ENCODE results near the gene COA3. TPM values are rescaled to one million over a fixed set of nuclear protein-coding genes. Genes with fewer than 3 reads are reported as not detected.

Gene COA3
- total RNA-seq, 1 experiment from 2014 or later, result 54.2 TPM

DNA sequence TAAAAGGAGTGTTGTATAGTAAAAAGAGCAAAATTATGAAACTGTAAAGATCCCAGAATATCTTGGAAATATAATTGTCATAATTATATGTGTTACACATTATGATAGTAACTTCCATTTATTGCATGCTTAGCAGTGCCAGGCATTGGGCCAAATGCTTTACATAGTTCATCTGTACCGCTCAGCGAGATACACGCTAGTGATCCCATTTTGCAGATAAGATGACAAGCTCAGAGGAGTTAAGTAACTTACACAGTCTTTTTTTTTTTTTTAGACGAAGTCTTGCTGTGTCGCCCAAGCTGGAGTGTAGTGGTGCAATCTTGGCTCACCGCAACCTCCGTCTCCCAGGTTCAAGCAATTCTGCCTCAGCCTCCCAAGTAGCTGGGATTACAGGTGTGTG lies 46.9 kb downstream of the COA3 start (continued):
- TF ChIP-seq, protein P1, sequence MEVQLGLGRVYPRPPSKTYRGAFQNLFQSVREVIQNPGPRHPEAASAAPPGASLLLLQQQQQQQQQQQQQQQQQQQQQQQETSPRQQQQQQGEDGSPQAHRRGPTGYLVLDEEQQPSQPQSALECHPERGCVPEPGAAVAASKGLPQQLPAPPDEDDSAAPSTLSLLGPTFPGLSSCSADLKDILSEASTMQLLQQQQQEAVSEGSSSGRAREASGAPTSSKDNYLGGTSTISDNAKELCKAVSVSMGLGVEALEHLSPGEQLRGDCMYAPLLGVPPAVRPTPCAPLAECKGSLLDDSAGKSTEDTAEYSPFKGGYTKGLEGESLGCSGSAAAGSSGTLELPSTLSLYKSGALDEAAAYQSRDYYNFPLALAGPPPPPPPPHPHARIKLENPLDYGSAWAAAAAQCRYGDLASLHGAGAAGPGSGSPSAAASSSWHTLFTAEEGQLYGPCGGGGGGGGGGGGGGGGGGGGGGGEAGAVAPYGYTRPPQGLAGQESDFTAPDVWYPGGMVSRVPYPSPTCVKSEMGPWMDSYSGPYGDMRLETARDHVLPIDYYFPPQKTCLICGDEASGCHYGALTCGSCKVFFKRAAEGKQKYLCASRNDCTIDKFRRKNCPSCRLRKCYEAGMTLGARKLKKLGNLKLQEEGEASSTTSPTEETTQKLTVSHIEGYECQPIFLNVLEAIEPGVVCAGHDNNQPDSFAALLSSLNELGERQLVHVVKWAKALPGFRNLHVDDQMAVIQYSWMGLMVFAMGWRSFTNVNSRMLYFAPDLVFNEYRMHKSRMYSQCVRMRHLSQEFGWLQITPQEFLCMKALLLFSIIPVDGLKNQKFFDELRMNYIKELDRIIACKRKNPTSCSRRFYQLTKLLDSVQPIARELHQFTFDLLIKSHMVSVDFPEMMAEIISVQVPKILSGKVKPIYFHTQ (CRISPR knock-in tag; IDR thresholded peaks at IDR 0.05), result no peak
- TF ChIP-seq, protein P2, sequence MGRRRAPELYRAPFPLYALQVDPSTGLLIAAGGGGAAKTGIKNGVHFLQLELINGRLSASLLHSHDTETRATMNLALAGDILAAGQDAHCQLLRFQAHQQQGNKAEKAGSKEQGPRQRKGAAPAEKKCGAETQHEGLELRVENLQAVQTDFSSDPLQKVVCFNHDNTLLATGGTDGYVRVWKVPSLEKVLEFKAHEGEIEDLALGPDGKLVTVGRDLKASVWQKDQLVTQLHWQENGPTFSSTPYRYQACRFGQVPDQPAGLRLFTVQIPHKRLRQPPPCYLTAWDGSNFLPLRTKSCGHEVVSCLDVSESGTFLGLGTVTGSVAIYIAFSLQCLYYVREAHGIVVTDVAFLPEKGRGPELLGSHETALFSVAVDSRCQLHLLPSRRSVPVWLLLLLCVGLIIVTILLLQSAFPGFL (CRISPR knock-in tag; IDR thresholded peaks at IDR 0.05; ENCODE audit: borderline replicate concordance), result no peak
- TF ChIP-seq TEAD1 (CRISPR knock-in tag; IDR thresholded peaks at IDR 0.05) (no peak), RORB (CRISPR knock-in tag; IDR thresholded peaks at IDR 0.05) (no peak)

DNA sequence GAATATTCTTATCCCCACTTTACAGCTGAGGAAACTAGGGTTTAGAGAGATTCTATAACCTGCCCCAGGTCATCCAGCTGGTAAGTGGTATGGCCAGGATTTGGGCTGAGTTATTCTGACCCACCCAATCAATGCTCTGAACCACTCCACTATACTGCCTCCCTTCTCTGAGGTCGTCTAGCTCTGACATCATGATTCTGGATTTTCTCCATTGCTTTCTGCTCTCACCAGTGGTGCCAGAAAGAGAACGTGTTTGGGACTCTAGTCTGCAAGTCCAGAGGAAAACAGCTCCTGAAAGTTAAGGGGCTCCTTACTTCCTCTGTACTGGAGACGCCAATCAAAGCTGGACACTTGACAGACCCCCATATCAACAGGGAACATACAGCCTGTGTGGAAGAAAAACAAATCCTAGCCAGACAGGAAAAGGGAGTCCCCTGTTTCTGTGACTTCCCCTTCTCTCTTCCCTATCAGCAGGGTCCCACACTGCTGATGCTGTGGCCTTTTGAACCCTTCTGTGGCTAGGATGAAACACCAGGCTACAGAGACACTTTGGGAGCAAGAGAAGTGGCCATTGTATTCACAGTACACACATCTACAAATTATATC lies 47.7 kb downstream of the COA3 start:
- no peaks in the 10 kb centered on the region for H3K9me3 Mint-ChIP-seq

More for the DNA sequence above, 47.7 kb downstream of the COA3 start:
- CTCF ChIA-PET, result interaction anchor here (0.5 to 8.0 kb wide), 5 partner anchors 11 to 455 kb away, joined by 3 to 117 read pairs (median 3); partner anchors contain the start of genes BECN1 and RAMP2
- DNase-seq (ENCODE audit: low spot score), result no peak
- Mint-ChIP-seq H3K27me3 (ENCODE audit: low read depth) (peaks cover 29% of the 10 kb centered on the region), H3K4me1 (peaks cover 18% of the 10 kb centered on the region), H3K4me3 (no peak overlapping the region), H3K27ac (no peak overlapping the region), H3K36me3 (no peaks in the 10 kb centered on the region)
- no peak for TF ChIP-seq ARID4B (CRISPR knock-in tag; IDR thresholded peaks at IDR 0.05; ENCODE audit: borderline replicate concordance)
- no peak for TF ChIP-seq KAT7 (CRISPR knock-in tag; IDR thresholded peaks at IDR 0.05; ENCODE audit: borderline replicate concordance)
- no peak for TF ChIP-seq NFATC4 (CRISPR knock-in tag; IDR thresholded peaks at IDR 0.05)
- no peak for TF ChIP-seq NFE2L1 (CRISPR knock-in tag; IDR thresholded peaks at IDR 0.05)
- TF ChIP-seq JUN (CRISPR knock-in tag; IDR thresholded peaks at IDR 0.05), result no peak
- TF ChIP-seq NR2C2 (CRISPR knock-in tag; IDR thresholded peaks at IDR 0.05), result no peak
- TF ChIP-seq ZBTB21 (CRISPR knock-in tag; IDR thresholded peaks at IDR 0.05; ENCODE audit: borderline replicate concordance), result no peak
- no peak for TF ChIP-seq ZNF219 (CRISPR knock-in tag; IDR thresholded peaks at IDR 0.05; ENCODE audit: borderline replicate concordance)
- no peak for TF ChIP-seq ETV6 (CRISPR knock-in tag; IDR thresholded peaks at IDR 0.05)
- no peak for TF ChIP-seq ZNF121 (CRISPR knock-in tag; IDR thresholded peaks at IDR 0.05)
- no peak for TF ChIP-seq ZNF232 (CRISPR knock-in tag; IDR thresholded peaks at IDR 0.05)
- no peak for TF ChIP-seq NR1H2 (CRISPR knock-in tag; IDR thresholded peaks at IDR 0.05)
- TF ChIP-seq CDX4 (CRISPR knock-in tag; IDR thresholded peaks at IDR 0.05; ENCODE audit: borderline replicate concordance), result no peak
- no peak for TF ChIP-seq SMAD3 (CRISPR knock-in tag; IDR thresholded peaks at IDR 0.05; ENCODE audit: borderline replicate concordance)
- no peak for TF ChIP-seq E2F4 (CRISPR knock-in tag; IDR thresholded peaks at IDR 0.05; ENCODE audit: borderline replicate concordance, low read depth)
- POLR2A ChIA-PET, result interaction anchor here (0.7 kb wide), 1 partner anchor 51 kb away, joined by 4 read pairs; no protein-coding TSS in a partner anchor
- no peak for ATAC-seq
